SH-SY5Y (cell line): Measurements from ENCODE around the gene AASS.

Experiments
- GATA2 ChIP-seq: IDR thresholded peaks from 2 replicates; pipeline ENCODE4 v1.6.1; 2011; ENCODE audit warnings: mild to moderate bottlenecking, low read depth, low read length
- GATA3 ChIP-seq: IDR thresholded peaks from 2 replicates; pipeline ENCODE4 v1.6.1; 2011; ENCODE audit warnings: low read depth, mild to moderate bottlenecking, low read length, moderate library complexity

The AASS gene

GRCh38 chr7:122136639-122137245 is 7.3 kb downstream of the AASS start:
- TF ChIP-seq GATA2 (no peak), GATA3 (no peak)

GRCh38 chr7:122136078-122136477 is 8.0 kb downstream of the AASS start:
- no peak for TF ChIP-seq GATA3
- no peak for TF ChIP-seq GATA2

GRCh38 chr7:122135275-122135674 is 8.8 kb downstream of the AASS start:
- no peak for TF ChIP-seq GATA2
- no peak for TF ChIP-seq GATA3

GRCh38 chr7:122133477-122133876 is 10.6 kb downstream of the AASS start:
- no peak for TF ChIP-seq GATA2
- no peak for TF ChIP-seq GATA3

- no peak for TF ChIP-seq GATA2
- no peak for TF ChIP-seq GATA3
These were observed 11.7 kb downstream of the AASS start for GRCh38 chr7:122132341-122132740.

DNA sequence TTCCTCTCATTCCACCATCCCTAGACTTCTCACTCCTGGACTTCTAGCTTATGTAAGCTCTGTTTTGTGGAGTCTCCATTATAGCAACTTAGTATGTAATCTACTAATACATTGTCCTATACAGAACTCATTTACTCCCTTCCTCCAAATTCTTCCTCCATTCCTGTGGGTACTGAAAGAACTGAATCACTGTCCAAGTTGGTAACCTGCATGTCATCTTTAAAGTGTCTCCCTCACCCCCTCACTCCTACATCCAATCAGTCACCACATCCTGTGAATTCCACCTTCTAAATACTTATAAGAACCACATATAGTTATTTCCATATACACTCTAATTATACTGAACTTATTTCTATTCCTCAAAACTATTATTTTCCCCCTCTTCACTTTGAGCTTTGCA is 20.3 kb downstream of the AASS start:
- TF ChIP-seq GATA3: no peak
- TF ChIP-seq GATA2: no peak

GRCh38 chr7:122118757-122119156 is 25.3 kb downstream of the AASS start:
- no peak for TF ChIP-seq GATA2
- TF ChIP-seq GATA3: no peak

- TF ChIP-seq GATA2 (no peak), GATA3 (no peak)
These were observed 41.0 kb downstream of the AASS start for GRCh38 chr7:122103064-122103463.

GRCh38 chr7:122100021-122100420 is 44.0 kb downstream of the AASS start:
- no peak for TF ChIP-seq GATA3
- TF ChIP-seq GATA2: no peak

- no peak for TF ChIP-seq GATA3
- no peak for TF ChIP-seq GATA2
These were observed 48.4 kb downstream of the AASS start for GRCh38 chr7:122095642-122096041.

GRCh38 chr7:122094549-122094948 is 49.5 kb downstream of the AASS start:
- no peak for TF ChIP-seq GATA2
- no peak for TF ChIP-seq GATA3

DNA sequence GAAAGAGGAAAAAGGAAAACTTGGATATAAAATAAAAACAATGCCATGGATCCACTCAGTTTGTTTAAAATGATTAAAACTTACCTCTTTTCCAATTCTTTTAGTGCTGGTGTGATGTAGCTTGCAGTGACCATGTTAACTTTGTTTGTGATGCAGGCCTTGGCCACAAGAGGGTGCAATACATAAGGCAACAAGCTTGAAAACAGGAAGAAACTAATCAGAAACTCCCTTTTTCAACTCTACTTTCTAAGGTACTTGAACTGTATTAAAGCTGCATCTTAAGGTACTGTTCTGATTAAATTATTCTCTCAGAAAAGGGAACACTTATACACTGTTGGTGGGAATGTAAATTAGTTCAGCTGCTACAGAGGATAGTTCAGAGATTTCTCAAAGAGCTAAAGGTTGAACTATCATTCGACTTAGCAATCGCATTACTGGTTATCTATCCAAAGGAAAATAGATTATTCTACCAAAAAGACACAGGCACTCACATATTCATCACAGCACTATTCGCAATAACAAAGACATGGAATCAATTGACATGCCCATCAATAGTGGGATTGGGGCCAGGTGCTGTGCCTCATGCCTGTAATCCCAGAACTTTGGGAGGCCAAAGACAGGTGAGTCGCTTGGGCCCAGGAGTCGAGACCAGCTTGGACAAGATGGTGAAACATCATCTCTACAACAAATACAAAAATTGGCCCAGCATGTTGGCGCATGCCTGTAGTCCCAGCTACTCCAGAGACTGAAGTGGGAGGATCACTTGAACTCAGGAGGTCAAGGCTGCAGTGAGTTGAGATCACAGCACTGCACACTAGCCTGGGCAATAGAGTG is 50.9 kb downstream of the AASS start:
- TF ChIP-seq GATA2 (no peak), GATA3 (no peak)

GRCh38 chr7:122082670-122083069 is 61.4 kb downstream of the AASS start:
- no peak for TF ChIP-seq GATA3
- no peak for TF ChIP-seq GATA2

DNA sequence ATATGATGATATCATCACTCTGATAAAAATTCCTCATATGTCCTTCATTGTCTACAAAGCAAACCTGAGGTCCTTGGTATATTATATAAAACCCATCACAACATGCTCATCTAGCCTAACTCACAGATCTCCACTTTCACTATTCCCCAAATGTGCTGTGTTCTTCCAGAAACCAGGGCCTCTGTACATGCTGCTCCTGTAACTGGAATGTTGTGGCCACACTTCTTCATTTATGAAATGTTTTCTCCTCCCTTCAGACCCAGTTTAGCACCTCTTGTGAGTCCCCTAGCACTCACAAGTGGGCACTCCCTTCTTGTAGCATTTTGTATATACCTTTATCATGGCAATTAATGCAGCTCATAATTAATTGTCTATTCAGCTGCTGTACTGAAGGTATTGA is 61.9 kb downstream of the AASS start:
- TF ChIP-seq GATA3 (no peak), GATA2 (no peak)

GRCh38 chr7:122073635-122074034 is 70.4 kb downstream of the AASS start:
- no peak for TF ChIP-seq GATA2
- no peak for TF ChIP-seq GATA3
